Spinal cord (tissue), 10 donors: ENCODE measurements around the gene BMS1. TPM values are rescaled to one million over a fixed set of nuclear protein-coding genes. Genes with fewer than 3 reads are reported as not detected.
"Not testable (repeated sequence)": the region's sequence is repeated elsewhere in the genome, so short reads cannot be mapped to it uniquely, and the experiment has no call there.

ENCODE experiments used
- DNase-seq, 6 donors: peaks; one replicate each; pipeline versions ENCODE4 v3.0.0 to v3.0.0-alpha.2; 2013 to 2015; ENCODE audit warnings: low spot score in 6 of 6, low read depth in 4 of 6
- H3K27ac ChIP-seq: one replicate; pipeline ENCODE4 v1.5.1; 2013; ENCODE audit warnings: low read depth, low read length, control low read depth
- H3K27me3 ChIP-seq: one replicate; pipeline ENCODE4 v1.6.1; 2013; ENCODE audit warnings: low read length; ENCODE audit not compliant: control insufficient read depth, insufficient read depth
- H3K36me3 ChIP-seq: one replicate; pipeline ENCODE4 v1.6.1; 2013; ENCODE audit warnings: low read length; ENCODE audit not compliant: control insufficient read depth, insufficient read depth
- H3K4me1 ChIP-seq: one replicate; pipeline ENCODE4 v1.6.1; 2013; ENCODE audit warnings: low read length; ENCODE audit not compliant: control insufficient read depth, insufficient read depth
- H3K4me3 ChIP-seq: one replicate; pipeline ENCODE4 v1.5.1; 2013; ENCODE audit warnings: low read depth, low read length, control low read depth
- H3K9me3 ChIP-seq: one replicate; pipeline ENCODE4 v1.6.1; 2013; ENCODE audit warnings: low read length; ENCODE audit not compliant: control insufficient read depth, insufficient read depth
- WGBS: methylation state at CpG from one replicate; pipeline ENCODE4 v1.1.5; 2013; ENCODE audit warnings: missing lambda C conversion rate; ENCODE audit not compliant: insufficient coverage; 5-methylcytosine and 5-hydroxymethylcytosine counted together
- polyA plus RNA-seq, 2 donors: library from polyadenylated mRNA; unstranded; fragments of 120-200 nt; gene quantifications; one replicate each; pipeline ENCODE4 v1.2.1, GENCODE V29; 2013; ENCODE audit not compliant: insufficient read length in 2 of 2
- total RNA-seq, 2 donors: library from RNA; depleted of rRNA in 1 of 2; stranded (reverse); fragments of 120-200 nt in 1 of 2; fragments of >200 nt in 1 of 2; gene quantifications; one replicate each; pipeline versions ENCODE4 v1.2.3 to v1.2.4, GENCODE V29; 2013 to 2014
- donor health status: healthy.

BMS1 gene
- total and polyA plus RNA-seq, 4 donors: 13.4 to 17.6 (median 14.6) TPM

DNA sequence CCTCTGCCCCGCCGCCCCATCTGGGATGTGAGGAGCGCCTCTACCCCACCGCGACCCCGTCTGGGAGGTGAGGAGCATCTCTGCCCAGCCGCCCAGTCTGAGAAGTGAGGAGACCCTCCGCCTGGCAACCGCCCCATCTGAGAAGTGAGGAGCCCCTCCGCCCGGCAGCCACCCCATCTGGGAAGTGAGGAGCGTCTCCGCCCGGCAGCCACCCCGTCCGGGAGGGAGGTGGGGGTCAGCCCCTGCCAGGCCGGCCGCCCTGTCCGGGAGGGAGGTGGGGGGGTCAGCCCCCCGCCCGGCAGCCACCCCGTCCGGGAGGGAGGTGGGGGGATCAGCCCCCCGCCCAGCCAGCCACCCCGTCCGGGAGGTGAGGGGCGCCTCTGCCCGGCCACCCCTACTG lies 64.7 kb downstream of the BMS1 start:
- not testable (repeated sequence) for H3K9me3 ChIP-seq, H3K4me3 ChIP-seq, H3K27me3 ChIP-seq, H3K27ac ChIP-seq, DNase-seq, H3K4me1 ChIP-seq, H3K36me3 ChIP-seq
- WGBS: 100% methylated on average over 6 of the region's 28 CpGs

DNA sequence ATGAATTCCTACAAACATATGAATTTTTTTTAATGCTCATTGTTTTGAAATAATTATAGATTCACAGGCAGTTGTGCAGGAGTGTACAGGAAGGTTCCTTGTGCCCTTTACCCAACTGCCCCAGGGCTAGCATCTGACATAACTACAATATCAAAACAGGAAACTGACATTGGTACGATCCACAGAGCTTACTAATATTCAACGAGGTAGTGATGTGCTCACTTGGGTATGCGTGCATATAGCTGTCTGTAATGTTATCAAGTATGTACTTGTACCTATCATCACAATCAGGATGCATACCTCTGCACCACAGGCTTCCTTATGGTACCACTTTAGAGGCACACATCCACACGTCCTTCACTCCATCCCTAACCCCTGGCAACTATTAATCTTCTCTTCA lies 68.3 kb downstream of the BMS1 start:
- Histone ChIP-seq H3K4me1 (no peaks in the 10 kb centered on the region), H3K27me3 (no peaks in the 10 kb centered on the region), H3K36me3 (no peaks in the 10 kb centered on the region), H3K27ac (no peak overlapping the region), H3K4me3 (no peak overlapping the region), H3K9me3 (no peaks in the 10 kb centered on the region)
- no peak for DNase-seq
- no CpG with 5 or more reads among the region's 4 CpGs for WGBS

DNA sequence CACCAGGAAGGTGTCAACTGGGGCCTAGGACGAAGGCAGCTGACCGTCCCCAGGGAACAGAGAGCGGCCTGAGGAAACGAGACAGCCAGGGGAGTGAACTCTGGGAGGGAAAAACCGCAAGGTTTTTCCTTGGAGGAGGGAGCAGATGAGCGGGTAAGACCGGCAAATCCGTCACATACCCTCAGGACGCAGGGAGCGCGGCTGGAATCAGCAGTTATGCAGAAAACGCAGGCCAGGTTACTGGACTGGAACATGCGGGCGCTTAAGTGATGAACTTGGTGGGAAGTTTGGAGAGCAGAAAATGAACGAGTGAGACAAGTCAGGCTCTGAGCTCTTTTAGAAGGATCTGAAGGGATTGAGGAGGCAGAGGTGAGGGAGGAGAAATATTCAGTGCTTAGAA lies 76.7 kb downstream of the BMS1 start:
- H3K27ac ChIP-seq: no peak overlapping the region
- H3K4me3 ChIP-seq: no peak overlapping the region
- 62% methylated on average over 15 of the region's 15 CpGs for WGBS
- no peaks in the 10 kb centered on the region for H3K4me1 ChIP-seq
- H3K27me3 ChIP-seq: peaks cover 3% of the 10 kb centered on the region
- H3K9me3 ChIP-seq: no peaks in the 10 kb centered on the region
- no peaks in the 10 kb centered on the region for H3K36me3 ChIP-seq
- no peak for DNase-seq

DNA sequence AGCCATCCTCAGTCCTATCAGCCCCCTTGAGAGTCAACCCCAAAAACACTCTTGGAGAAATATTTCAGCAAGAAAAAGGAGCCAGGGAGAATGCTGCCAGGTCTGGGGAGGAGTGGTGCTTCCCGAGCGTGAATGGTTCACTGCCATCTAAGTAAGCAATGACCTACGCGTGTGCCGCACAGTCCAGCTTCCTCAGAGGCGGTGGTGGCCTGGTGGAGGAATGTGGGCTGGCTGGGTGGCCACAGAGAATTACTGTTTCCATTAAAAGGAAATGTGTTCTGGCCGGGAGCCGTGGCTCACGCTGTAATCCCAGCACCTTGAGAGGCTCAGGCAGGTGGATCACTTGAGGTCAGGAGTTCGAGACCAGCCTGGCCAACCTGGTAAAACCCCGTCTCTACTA lies 77.4 kb downstream of the BMS1 start:
- DNase-seq, H3K27me3 ChIP-seq, H3K27ac ChIP-seq, H3K9me3 ChIP-seq, H3K36me3 ChIP-seq, H3K4me3 ChIP-seq, H3K4me1 ChIP-seq: not testable (repeated sequence)
- 68% methylated on average over 9 of the region's 11 CpGs for WGBS

DNA sequence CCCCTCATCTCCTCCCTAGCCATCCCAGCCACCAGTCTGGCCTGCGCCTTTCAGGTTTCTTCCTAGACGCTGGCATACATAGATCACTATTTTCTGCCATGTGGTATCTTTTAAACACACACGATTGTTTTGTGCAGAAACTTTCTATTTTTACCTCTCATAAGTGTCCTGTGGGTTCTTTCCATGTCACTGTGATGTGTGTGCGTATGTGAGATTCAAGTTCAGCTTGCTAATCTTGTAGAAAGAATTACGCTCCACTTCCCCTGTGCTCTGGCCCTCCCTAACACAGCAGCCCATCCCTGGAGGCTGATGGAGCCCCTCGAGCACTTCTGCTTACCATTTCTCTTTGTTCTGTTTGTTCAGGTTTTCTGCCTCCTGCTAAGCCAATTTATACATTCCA lies 80.2 kb downstream of the BMS1 start:
- DNase-seq, H3K27me3 ChIP-seq, H3K4me3 ChIP-seq, H3K9me3 ChIP-seq, H3K27ac ChIP-seq, H3K36me3 ChIP-seq, H3K4me1 ChIP-seq: not testable (repeated sequence)
- WGBS: 55% methylated on average over 2 of the region's 6 CpGs

DNA sequence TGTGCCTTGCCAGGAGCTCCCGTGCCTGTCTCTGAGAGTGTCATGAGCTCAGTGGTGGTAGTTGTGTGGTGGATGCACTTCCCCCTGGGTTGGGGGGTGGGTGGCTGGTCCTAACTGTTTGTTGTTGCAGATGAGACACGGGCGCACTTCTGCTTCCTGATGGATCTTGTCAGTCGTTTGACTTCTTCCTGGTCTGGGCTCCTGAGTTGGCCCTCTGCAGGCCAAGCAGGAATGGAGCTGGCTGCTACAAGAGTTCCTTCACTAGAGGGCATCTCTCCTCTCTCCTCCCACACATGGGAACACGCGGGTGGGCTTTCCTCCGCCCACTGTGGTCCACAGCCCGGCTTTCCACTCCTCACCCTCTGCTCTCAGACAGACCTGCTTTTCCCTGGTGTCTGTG lies 82.0 kb downstream of the BMS1 start:
- no peak overlapping the region for H3K4me3 ChIP-seq
- peaks cover 10% of the 10 kb centered on the region for H3K27me3 ChIP-seq
- no peaks in the 10 kb centered on the region for H3K36me3 ChIP-seq
- H3K9me3 ChIP-seq: no peaks in the 10 kb centered on the region
- peaks cover 10% of the 10 kb centered on the region for H3K4me1 ChIP-seq
- H3K27ac ChIP-seq: no peak overlapping the region
- DNase-seq: no peak
- WGBS: 26% methylated on average over 6 of the region's 8 CpGs

DNA sequence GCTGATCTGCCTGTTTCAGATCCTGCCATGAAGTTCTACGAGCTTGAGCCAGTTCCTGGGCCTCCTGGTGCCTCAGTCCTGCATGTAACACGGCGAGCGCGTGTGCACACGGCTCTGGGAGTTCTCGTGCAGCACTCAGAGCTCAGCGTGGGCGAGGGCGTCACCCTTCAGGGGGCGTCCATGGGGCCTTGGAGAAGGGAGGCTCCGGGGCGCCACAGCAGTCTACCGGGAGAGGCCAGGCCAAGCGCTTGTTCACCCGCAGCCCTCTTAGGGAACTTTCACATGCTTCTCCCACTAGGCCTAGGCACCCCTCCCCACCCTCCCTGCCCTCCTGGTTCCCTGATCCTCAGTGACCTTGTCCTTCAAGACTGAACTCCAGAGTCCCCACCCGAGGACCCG lies 83.1 kb downstream of the BMS1 start:
- Histone ChIP-seq H3K4me3 (no peak overlapping the region), H3K27ac (no peak overlapping the region), H3K36me3 (no peaks in the 10 kb centered on the region), H3K27me3 (peaks cover 10% of the 10 kb centered on the region), H3K9me3 (no peaks in the 10 kb centered on the region), H3K4me1 (peaks cover 10% of the 10 kb centered on the region)
- 56% methylated on average over 18 of the region's 18 CpGs for WGBS
- no peak for DNase-seq

DNA sequence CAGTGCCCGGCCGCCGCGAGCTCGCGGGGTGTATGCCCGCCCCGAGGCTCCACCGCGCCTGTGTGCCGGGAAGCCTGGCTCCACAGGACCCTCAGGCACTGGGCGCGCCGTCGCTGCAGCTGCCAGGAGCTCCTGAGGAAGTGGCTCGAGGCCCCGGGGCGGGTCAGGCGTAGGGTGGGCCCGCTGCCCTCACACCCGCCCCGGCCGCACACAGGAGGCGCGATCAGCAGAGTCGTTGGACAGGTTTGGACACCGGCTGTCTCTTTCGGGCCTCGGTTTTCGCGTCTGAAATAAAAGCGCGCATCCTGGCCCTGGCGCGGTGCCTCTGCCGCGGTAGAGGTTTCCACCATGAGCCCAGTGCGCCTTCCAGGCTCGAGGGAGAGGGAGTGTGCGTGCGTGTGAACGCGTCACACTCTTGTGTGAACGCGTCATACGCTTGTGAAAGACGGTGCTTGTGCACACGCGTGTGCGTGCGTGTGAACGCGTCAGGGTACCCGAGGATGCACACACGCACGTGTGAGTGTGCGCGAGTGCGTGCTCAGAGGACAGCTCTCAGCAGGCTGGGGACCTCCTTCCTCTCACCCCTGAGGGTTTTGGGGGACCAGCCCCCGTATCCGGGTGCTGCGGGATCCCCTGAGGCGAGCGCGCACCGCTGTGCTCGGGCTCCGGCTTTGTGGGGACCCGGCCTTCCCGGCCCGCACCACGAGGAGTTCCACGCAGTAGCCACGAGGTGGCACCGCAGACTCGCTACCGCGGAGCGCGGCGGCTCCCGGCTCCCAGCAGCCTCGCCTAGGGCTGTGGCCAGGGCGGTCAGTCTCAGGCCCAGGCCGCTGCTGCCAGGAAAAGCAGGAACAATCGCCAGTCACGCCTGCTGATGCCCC lies 83.8 kb downstream of the BMS1 start:
- Histone ChIP-seq H3K9me3 (no peaks in the 10 kb centered on the region), H3K4me1 (peaks cover 10% of the 10 kb centered on the region), H3K27me3 (peaks cover 10% of the 10 kb centered on the region), H3K4me3 (no peak overlapping the region), H3K36me3 (no peaks in the 10 kb centered on the region), H3K27ac (no peak overlapping the region)
- 1% methylated on average over 87 of the region's 87 CpGs for WGBS
- DNase-seq: peak in 5 of 6 donors; percentile 26 to 91 (median 48)

DNA sequence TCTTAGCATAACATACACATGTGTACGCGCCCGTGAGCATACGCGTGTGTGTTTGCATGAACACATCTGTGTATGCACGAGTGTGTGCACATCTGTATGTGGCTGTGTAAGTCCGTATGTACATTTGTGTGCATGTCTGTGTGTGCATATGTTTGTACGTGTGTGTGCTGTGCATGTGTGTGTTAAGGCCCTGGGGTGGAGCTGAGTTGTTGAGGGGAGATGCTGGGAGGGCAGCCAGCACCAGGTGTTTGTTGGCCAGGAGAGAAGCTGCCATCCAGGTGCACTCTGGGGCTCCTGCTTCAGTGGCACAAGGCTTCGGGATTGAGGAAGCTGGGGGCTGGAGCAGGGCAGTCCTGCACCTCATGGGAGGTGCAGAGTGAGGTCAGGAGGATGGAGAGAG lies 85.0 kb downstream of the BMS1 start:
- no peak for DNase-seq
- peaks cover 10% of the 10 kb centered on the region for H3K4me1 ChIP-seq
- H3K27ac ChIP-seq: no peak overlapping the region
- no peak overlapping the region for H3K4me3 ChIP-seq
- no peaks in the 10 kb centered on the region for H3K9me3 ChIP-seq
- WGBS: 96% methylated on average over 9 of the region's 9 CpGs
- H3K27me3 ChIP-seq: peaks cover 10% of the 10 kb centered on the region
- H3K36me3 ChIP-seq: no peaks in the 10 kb centered on the region

DNA sequence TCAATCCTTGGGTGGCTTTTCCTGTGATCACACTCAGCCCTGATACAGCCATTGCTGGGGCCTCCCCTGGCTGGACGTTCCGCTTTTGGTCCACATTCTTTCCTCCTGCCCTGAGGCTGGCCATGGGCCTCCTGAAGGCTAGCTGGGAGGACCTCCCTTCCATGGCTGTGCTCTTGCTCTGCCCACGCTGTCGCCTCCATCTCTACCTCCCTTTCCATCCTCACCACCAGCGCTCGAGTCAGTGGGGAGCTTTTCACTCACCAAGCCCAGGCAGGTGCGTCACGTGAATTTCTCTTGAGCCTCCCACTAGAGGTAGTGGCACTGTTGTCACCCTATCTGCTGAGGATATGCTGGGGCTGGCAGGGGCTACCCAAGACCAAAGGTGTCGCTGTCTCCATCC lies 85.9 kb downstream of the BMS1 start:
- no peaks in the 10 kb centered on the region for H3K36me3 ChIP-seq
- no peaks in the 10 kb centered on the region for H3K9me3 ChIP-seq
- no peak overlapping the region for H3K27ac ChIP-seq
- peaks cover 10% of the 10 kb centered on the region for H3K4me1 ChIP-seq
- H3K4me3 ChIP-seq: no peak overlapping the region
- 93% methylated on average over 8 of the region's 9 CpGs for WGBS
- H3K27me3 ChIP-seq: peaks cover 10% of the 10 kb centered on the region
- no peak for DNase-seq
